Ramos (cell line): ENCODE data around the gene ALPL.
"Not testable (repeated sequence)": the region's sequence is repeated elsewhere in the genome, so short reads cannot be mapped to it uniquely, and the experiment has no call there.

ENCODE experiments used
- in situ Hi-C: fragments of 300-500 bp; cut with MboI; formaldehyde crosslinking; loops from one replicate; pipeline ENCODE4 v1.14.3; 2022; ENCODE audit warnings: low sequenced_read_pairs; ENCODE audit not compliant: unreplicated experiment

ALPL gene

GRCh38 chr1:21552715-21553114 is 43.5 kb downstream of the ALPL start:
- in situ Hi-C loops, result no loop called here

GRCh38 chr1:21553116-21553926 is 44.1 kb downstream of the ALPL start:
- in situ Hi-C loops, result no loop called here

- in situ Hi-C loops, result no loop called here
Measured at GRCh38 chr1:21559788-21560567, 50.8 kb downstream of the ALPL start.

- in situ Hi-C loops, result no loop called here
Measured at GRCh38 chr1:21560916-21561638, 51.9 kb downstream of the ALPL start.

GRCh38 chr1:21562896-21563295 is 53.7 kb downstream of the ALPL start:
- in situ Hi-C loops, result no loop called here

GRCh38 chr1:21563971-21564370 is 54.7 kb downstream of the ALPL start:
- in situ Hi-C loops, result no loop called here

GRCh38 chr1:21564521-21565095 is 55.4 kb downstream of the ALPL start:
- in situ Hi-C loops, result no loop called here

GRCh38 chr1:21565285-21565684 is 56.1 kb downstream of the ALPL start:
- in situ Hi-C loops, result no loop called here

- in situ Hi-C loops, result not testable (repeated sequence)
Measured at GRCh38 chr1:21566361-21566760, 57.1 kb downstream of the ALPL start.

- in situ Hi-C loops, result no loop called here
Measured at GRCh38 chr1:21567241-21568005, 58.2 kb downstream of the ALPL start.

GRCh38 chr1:21568006-21568746 is 59.0 kb downstream of the ALPL start:
- in situ Hi-C loops, result no loop called here

GRCh38 chr1:21568809-21569385 is 59.7 kb downstream of the ALPL start:
- in situ Hi-C loops, result no loop called here

GRCh38 chr1:21569820-21570527 is 60.8 kb downstream of the ALPL start:
- in situ Hi-C loops, result no loop called here

GRCh38 chr1:21570528-21570875 is 61.3 kb downstream of the ALPL start:
- in situ Hi-C loops, result no loop called here

GRCh38 chr1:21570885-21571284 is 61.7 kb downstream of the ALPL start:
- in situ Hi-C loops, result no loop called here

GRCh38 chr1:21572221-21572620 is 63.0 kb downstream of the ALPL start:
- in situ Hi-C loops, result no loop called here

- in situ Hi-C loops, result no loop called here
Measured at GRCh38 chr1:21572735-21573277, 63.6 kb downstream of the ALPL start.

GRCh38 chr1:21573475-21573874 is 64.3 kb downstream of the ALPL start:
- in situ Hi-C loops, result no loop called here
